SK-N-SH (cell line): ENCODE results near the gene ANGPTL4.
"Not testable (repeated sequence)": the region's sequence is repeated elsewhere in the genome, so short reads cannot be mapped to it uniquely, and the experiment has no call there.

Experiments used
- CHD2 ChIP-seq: fragments of 150-350 bp; IDR thresholded peaks from 2 replicates; pipeline ENCODE4 v1.6.1; 2018; ENCODE audit warnings: low read length; ENCODE audit not compliant: partially characterized antibody
- TF ChIP-seq, protein P1 (sequence below): fragments of 150-350 bp; IDR thresholded peaks from 2 replicates; pipeline ENCODE4 v1.6.1; 2017; ENCODE audit warnings: antibody characterized with exemption, low read length, low read depth, borderline replicate concordance

DNA sequence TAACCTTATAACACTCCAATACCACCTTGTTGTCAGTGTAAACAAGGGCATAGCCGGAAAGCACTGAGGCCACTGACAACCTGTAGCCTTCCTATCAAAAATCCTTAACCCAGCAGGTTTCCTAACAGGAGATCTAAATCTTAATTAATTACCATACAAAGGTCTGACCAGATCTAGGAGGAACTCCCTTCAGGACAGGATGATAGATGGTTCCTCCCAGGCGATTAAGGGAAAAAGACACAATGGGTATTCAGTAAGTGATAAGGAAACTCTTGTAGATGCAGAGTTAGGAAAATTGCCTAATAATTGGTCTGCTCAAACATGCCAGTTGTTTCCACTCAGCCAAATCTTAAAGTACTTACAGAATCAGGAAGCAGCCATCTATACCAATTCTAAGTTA lies 21.1 kb downstream of the ANGPTL4 start:
- TF ChIP-seq, protein P1, sequence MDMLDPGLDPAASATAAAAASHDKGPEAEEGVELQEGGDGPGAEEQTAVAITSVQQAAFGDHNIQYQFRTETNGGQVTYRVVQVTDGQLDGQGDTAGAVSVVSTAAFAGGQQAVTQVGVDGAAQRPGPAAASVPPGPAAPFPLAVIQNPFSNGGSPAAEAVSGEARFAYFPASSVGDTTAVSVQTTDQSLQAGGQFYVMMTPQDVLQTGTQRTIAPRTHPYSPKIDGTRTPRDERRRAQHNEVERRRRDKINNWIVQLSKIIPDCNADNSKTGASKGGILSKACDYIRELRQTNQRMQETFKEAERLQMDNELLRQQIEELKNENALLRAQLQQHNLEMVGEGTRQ, result not testable (repeated sequence)
- TF ChIP-seq CHD2, result not testable (repeated sequence)
